ENCODE results near the gene ACBD7. TPM values are rescaled to one million over a fixed set of nuclear protein-coding genes. Genes with fewer than 3 reads are reported as not detected.

Gene ACBD7
- total RNA-seq, 6 donors from 2014 or later, result 0.46 to 2.4 (median 0.83) TPM; not detected in 2

DNA sequence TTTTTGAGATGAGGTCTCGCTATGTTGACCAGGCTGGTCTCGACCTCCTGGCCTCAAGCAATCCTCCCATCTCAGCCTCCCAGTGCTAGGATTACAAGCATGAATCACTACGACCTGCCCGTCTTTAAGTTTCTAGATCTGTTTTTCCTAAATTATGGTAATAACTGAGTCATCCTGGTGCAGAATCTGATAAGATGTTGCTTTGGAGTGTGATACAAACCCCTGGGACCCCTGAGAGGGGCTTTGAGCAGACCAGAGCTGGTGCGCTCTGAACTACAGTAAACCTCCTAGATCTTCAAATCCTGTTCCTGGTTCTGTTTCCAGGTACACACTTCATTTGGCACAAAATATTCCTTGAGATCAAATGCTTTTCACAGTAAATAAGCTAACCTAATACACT is 42.8 kb upstream of the ACBD7 start:
- H3K4me1 ChIP-seq, result no peaks in the 10 kb centered on the region
- TF ChIP-seq, protein P1, sequence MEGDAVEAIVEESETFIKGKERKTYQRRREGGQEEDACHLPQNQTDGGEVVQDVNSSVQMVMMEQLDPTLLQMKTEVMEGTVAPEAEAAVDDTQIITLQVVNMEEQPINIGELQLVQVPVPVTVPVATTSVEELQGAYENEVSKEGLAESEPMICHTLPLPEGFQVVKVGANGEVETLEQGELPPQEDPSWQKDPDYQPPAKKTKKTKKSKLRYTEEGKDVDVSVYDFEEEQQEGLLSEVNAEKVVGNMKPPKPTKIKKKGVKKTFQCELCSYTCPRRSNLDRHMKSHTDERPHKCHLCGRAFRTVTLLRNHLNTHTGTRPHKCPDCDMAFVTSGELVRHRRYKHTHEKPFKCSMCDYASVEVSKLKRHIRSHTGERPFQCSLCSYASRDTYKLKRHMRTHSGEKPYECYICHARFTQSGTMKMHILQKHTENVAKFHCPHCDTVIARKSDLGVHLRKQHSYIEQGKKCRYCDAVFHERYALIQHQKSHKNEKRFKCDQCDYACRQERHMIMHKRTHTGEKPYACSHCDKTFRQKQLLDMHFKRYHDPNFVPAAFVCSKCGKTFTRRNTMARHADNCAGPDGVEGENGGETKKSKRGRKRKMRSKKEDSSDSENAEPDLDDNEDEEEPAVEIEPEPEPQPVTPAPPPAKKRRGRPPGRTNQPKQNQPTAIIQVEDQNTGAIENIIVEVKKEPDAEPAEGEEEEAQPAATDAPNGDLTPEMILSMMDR (IDR thresholded peaks at IDR 0.05), result no peak
- no peak for TF ChIP-seq POLR2A (IDR thresholded peaks at IDR 0.05)
- no peak for TF ChIP-seq POLR2AphosphoS5 (IDR thresholded peaks at IDR 0.05)
- no peak for TF ChIP-seq EP300 (IDR thresholded peaks at IDR 0.05)
- H3K9me3 ChIP-seq, result no peaks in the 10 kb centered on the region
- no peak overlapping the region for H3K27ac ChIP-seq
- H3K36me3 ChIP-seq, result peaks cover 0 to 62% (median 23%) of the 10 kb centered on the region in 4 donors
- H3K4me3 ChIP-seq, result no peak overlapping the region
- ATAC-seq (ENCODE audit: low FRiP score in 2 of 2), result no peak
- 97 to 98% methylated on average over 5 of the region's 5 CpGs for WGBS, 2 donors
- no peak for DNase-seq
- no peaks in the 10 kb centered on the region for H3K27me3 ChIP-seq

- TF ChIP-seq POLR2A (IDR thresholded peaks at IDR 0.05) (no peak), POLR2AphosphoS5 (IDR thresholded peaks at IDR 0.05) (no peak), EP300 (IDR thresholded peaks at IDR 0.05) (no peak)
- TF ChIP-seq, protein P1 (IDR thresholded peaks at IDR 0.05), result no peak
- H3K4me3 ChIP-seq, result no peak overlapping the region
- no peak overlapping the region for H3K27ac ChIP-seq
- peaks cover 0 to 38% (median 5%) of the 10 kb centered on the region in 4 donors for H3K36me3 ChIP-seq
- H3K4me1 ChIP-seq, result no peaks in the 10 kb centered on the region
- ATAC-seq (ENCODE audit: low FRiP score in 2 of 2) (no peak), DNase-seq (no peak)
- no peaks in the 10 kb centered on the region for H3K27me3 ChIP-seq
- no peaks in the 10 kb centered on the region for H3K9me3 ChIP-seq
- 93 to 99% methylated on average over 3 of the region's 3 CpGs for WGBS, 2 donors
These were observed 36.3 kb upstream of the ACBD7 start for GRCh38 chr10:15124908-15125307.

DNA sequence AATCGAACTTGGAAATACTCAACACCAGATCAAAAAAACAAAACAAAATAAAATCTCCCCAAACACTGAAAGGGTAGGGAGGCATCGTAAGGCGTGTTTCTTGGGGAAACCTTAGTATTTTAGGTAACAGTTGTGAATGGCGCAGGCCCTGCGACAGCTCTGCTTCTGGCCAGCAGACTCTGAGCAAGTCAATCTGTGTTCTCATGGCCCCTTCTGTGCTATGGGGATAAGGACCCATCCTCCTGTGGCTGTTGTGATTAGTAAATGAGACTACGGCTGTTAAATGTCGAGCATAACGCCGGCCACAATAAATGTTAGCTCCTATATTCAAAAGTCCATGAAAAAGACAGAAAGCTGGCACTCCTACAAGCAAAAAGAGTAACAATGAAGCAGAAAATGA is 35.6 kb upstream of the ACBD7 start:
- Histone ChIP-seq H3K27me3 (no peaks in the 10 kb centered on the region), H3K36me3 (peaks cover 0 to 36% (median 8%) of the 10 kb centered on the region in 4 donors), H3K9me3 (no peaks in the 10 kb centered on the region), H3K4me3 (no peak overlapping the region), H3K27ac (no peak overlapping the region), H3K4me1 (no peaks in the 10 kb centered on the region)
- no peak for TF ChIP-seq POLR2AphosphoS5 (IDR thresholded peaks at IDR 0.05)
- TF ChIP-seq POLR2A (IDR thresholded peaks at IDR 0.05), result no peak
- TF ChIP-seq, protein P1 (IDR thresholded peaks at IDR 0.05), result no peak
- ATAC-seq (ENCODE audit: low FRiP score in 2 of 2) (no peak), DNase-seq (no peak)
- WGBS, 2 donors, result 95 to 97% methylated on average over 9 of the region's 9 CpGs

DNA sequence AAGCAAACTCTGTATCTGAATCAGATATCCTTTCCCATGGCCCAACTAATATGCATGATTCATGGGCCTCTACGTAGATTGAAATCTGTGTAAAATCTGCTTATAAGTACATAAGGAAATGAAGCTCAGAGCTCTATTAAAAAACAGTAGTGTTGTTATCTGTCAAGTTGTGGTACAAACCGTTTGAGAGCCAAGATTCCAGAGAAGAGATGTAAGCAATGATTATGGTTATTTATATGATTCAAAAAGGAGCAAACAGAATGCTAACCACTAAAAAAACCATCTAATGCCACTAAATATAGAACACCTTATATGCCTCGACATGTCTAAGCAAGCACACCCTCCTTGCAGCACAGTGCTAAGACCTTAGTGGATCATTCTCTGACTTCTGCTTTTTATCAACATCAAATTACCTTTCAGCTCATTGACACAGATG is 35.2 kb upstream of the ACBD7 start:
- Histone ChIP-seq H3K27me3 (no peaks in the 10 kb centered on the region), H3K27ac (no peak overlapping the region), H3K4me3 (no peak overlapping the region), H3K36me3 (peaks cover 0 to 37% (median 11%) of the 10 kb centered on the region in 4 donors), H3K9me3 (no peaks in the 10 kb centered on the region), H3K4me1 (no peaks in the 10 kb centered on the region)
- DNase-seq, result no peak
- no peak for ATAC-seq (ENCODE audit: low FRiP score in 2 of 2)
- 54 to 58% methylated on average over 3 of the region's 3 CpGs for WGBS, 2 donors
- no peak for TF ChIP-seq POLR2AphosphoS5 (IDR thresholded peaks at IDR 0.05)

GRCh38 chr10:15122477-15123030 is 34.0 kb upstream of the ACBD7 start:
- ATAC-seq (ENCODE audit: low FRiP score in 2 of 2) (no peak), DNase-seq (no peak)
- no peaks in the 10 kb centered on the region for H3K4me1 ChIP-seq
- peaks cover 3 to 49% (median 13%) of the 10 kb centered on the region in 4 donors for H3K36me3 ChIP-seq
- no peak overlapping the region for H3K4me3 ChIP-seq
- TF ChIP-seq EP300 (IDR thresholded peaks at IDR 0.05) (no peak), POLR2AphosphoS5 (IDR thresholded peaks at IDR 0.05) (no peak)
- H3K9me3 ChIP-seq, result no peaks in the 10 kb centered on the region
- H3K27ac ChIP-seq, result no peak overlapping the region
- no peaks in the 10 kb centered on the region for H3K27me3 ChIP-seq
- WGBS, 2 donors, result 92 to 95% methylated on average over 9 of the region's 9 CpGs

DNA sequence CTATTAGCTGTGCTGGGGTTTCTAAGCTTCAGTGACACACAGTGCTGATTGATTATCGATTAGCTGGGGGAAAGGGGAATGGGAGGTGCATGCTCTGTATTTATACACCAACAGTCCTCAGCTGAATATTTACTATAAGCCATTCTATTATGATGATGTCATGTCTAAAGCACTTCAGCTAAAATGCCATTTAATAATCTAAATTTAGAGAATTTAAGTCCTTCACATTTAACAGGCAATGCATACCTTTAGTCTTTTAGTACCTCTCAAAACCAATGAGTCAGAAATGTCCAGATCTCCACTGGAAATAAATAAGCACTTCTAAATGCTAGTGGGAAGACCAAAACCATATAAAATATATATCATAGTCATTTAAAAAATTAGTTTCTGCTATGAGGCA is 33.1 kb upstream of the ACBD7 start:
- no peak overlapping the region for H3K4me3 ChIP-seq
- 95 to 100% methylated on average over 1 of the region's 1 CpG for WGBS, 2 donors
- no peak overlapping the region for H3K27ac ChIP-seq
- peaks cover 3 to 52% (median 11%) of the 10 kb centered on the region in 4 donors for H3K36me3 ChIP-seq
- no peaks in the 10 kb centered on the region for H3K4me1 ChIP-seq
- no peak for DNase-seq
- TF ChIP-seq POLR2AphosphoS5 (IDR thresholded peaks at IDR 0.05), result no peak
- TF ChIP-seq POLR2A (IDR thresholded peaks at IDR 0.05), result no peak
- no peak for TF ChIP-seq EP300 (IDR thresholded peaks at IDR 0.05)
- TF ChIP-seq, protein P1 (IDR thresholded peaks at IDR 0.05), result no peak
- no peak for ATAC-seq (ENCODE audit: low FRiP score in 2 of 2)
- H3K9me3 ChIP-seq, result no peaks in the 10 kb centered on the region
- H3K27me3 ChIP-seq, result no peaks in the 10 kb centered on the region
